HFF-Myc (cell line): ENCODE data around the gene POLR3E.
"Not testable (repeated sequence)": the region's sequence is repeated elsewhere in the genome, so short reads cannot be mapped to it uniquely, and the experiment has no call there.

Experiments used
- DNase-seq: peaks from one replicate; pipeline ENCODE4 v3.0.0-alpha.2; 2011; ENCODE audit warnings: low read depth; ENCODE audit errors: extremely low read depth
- H3K4me3 ChIP-seq: replicated peaks from 2 replicates; pipeline ENCODE4 v1.5.1; 2011; ENCODE audit warnings: low read depth, mild to moderate bottlenecking, control low read depth, low read length
- CTCF ChIP-seq: IDR thresholded peaks from 2 replicates; pipeline ENCODE4 v1.5.1; 2012; ENCODE audit warnings: mild to moderate bottlenecking, low read depth, low read length, control low read depth; ENCODE audit errors: missing control alignments

The POLR3E gene

GRCh38 chr16:22299036-22299435 lies 1.8 kb downstream of the POLR3E start:
- H3K4me3 ChIP-seq: peak overlapping the region; percentile 79
- TF ChIP-seq CTCF: no peak
- no peak for DNase-seq

GRCh38 chr16:22300427-22301071 lies 3.3 kb downstream of the POLR3E start:
- no peak overlapping the region for H3K4me3 ChIP-seq
- TF ChIP-seq CTCF: peak; percentile 82
- DNase-seq: no peak

- not testable (repeated sequence) for DNase-seq, H3K4me3 ChIP-seq
Observed at GRCh38 chr16:22301423-22301822, 4.2 kb downstream of the POLR3E start.

DNA sequence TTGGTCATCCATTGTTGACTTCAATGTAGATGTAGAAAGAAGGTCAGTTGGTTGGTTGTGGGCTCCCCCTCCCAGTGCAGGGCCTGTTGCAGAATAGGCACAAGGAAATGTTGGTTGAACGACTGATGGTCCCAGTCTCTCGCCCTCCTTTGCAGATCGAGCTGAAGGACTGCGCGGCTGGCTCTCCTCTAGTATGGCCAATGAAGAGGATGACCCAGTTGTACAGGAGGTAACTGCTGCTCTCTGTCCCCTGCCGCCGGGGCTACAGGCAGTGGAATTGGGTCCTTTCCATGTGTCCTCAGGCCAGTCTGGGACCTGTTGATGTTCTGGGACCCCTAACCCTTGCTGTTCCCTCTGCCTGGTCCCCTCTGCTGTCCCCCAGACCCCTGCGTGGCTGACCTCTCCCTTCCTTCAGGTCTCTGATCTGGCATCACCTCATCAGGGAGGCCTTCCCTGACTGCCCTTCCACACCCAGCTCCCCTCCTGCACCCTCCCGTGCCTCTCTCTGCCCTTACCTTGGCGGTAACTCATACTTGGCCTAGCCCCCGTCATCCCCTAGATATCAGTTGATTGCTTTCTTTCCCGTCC lies 5.7 kb downstream of the POLR3E start:
- no peak for DNase-seq
- H3K4me3 ChIP-seq: no peak overlapping the region
- no peak for TF ChIP-seq CTCF

GRCh38 chr16:22304411-22304810 lies 7.2 kb downstream of the POLR3E start:
- no peak overlapping the region for H3K4me3 ChIP-seq
- TF ChIP-seq CTCF: no peak
- no peak for DNase-seq

DNA sequence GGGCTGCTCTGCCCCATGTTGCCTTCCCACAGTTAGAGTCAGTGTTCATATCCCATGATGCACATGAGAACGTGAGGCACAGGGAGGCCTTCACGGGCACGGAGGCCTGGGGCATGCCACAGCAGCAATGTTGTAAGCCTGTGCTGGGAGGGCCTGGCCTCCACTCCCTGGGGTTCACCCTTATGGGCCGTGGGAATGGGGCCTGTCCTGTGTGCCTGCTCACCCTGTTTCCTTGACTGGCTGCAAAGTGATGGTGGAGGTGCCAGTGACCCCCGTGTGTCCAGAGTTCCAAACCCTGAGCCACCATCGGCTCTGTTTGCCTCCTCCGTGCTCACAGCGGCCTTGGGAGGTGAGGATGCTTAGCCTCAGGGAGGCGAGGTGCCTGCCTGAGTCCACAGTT lies 9.6 kb downstream of the POLR3E start:
- H3K4me3 ChIP-seq: no peak overlapping the region
- no peak for TF ChIP-seq CTCF
- no peak for DNase-seq

- H3K4me3 ChIP-seq: no peak overlapping the region
- no peak for DNase-seq
- TF ChIP-seq CTCF: no peak
Observed at GRCh38 chr16:22307838-22308237, 10.6 kb downstream of the POLR3E start.
